SU-DHL-6 (cell line): Measurements from ENCODE around the gene NPBWR2.

Source experiments
- CTCF ChIP-seq: fragments of 200-600 bp; sonication (generic); IDR thresholded peaks from one replicate; pipeline ENCODE4 v1.5.1; 2017; ENCODE audit warnings: antibody characterized with exemption, mild to moderate bottlenecking, low read length, moderate library complexity; ENCODE audit not compliant: insufficient read depth, poor library complexity, severe bottlenecking
- EZH2phosphoT487 ChIP-seq: fragments of 200-600 bp; sonication (generic), shearing (Covaris generic); conservative IDR thresholded peaks from 2 replicates; pipeline ENCODE4 v1.6.1; 2018; ENCODE audit warnings: mild to moderate bottlenecking, antibody characterized with exemption, low read length, moderate library complexity, mixed read lengths

GRCh38 chr20:64064145-64064698 is 43.1 kb downstream of the NPBWR2 start:
- TF ChIP-seq CTCF (no peak), EZH2phosphoT487 (no peak)
